Activated CD4-positive, alpha-beta T cell treated with anti-CD3 and anti-CD28 coated beads for 24 hours (primary cell): Measurements from ENCODE around the gene ATP6V0A1.

Source experiments
- DNase-seq, 2 donors: peaks; one replicate each; pipeline ENCODE4 v3.0.0-alpha.2; 2020; ENCODE audit warnings: low read depth in 2 of 2

ATP6V0A1 gene

GRCh38 chr17:42518755-42519545, 60.3 kb downstream of the ATP6V0A1 start:
- no peak for DNase-seq

- no peak for DNase-seq
Observed at GRCh38 chr17:42519546-42520491, 61.1 kb downstream of the ATP6V0A1 start.

- DNase-seq: no peak
Observed at GRCh38 chr17:42520540-42520951, 61.9 kb downstream of the ATP6V0A1 start.

GRCh38 chr17:42521036-42521435, 62.4 kb downstream of the ATP6V0A1 start:
- no peak for DNase-seq

- DNase-seq: no peak
Observed at GRCh38 chr17:42521666-42522262, 63.1 kb downstream of the ATP6V0A1 start.

GRCh38 chr17:42522263-42522790, 63.6 kb downstream of the ATP6V0A1 start:
- no peak for DNase-seq

- no peak for DNase-seq
Observed at GRCh38 chr17:42522798-42523278, 64.2 kb downstream of the ATP6V0A1 start.

- DNase-seq: no peak
Observed at GRCh38 chr17:42525221-42525620, 66.5 kb downstream of the ATP6V0A1 start.

- no peak for DNase-seq
Observed at GRCh38 chr17:42526031-42526444, 67.4 kb downstream of the ATP6V0A1 start.

- DNase-seq: no peak
Observed at GRCh38 chr17:42527932-42528331, 69.3 kb downstream of the ATP6V0A1 start.

GRCh38 chr17:42529061-42529460, 70.4 kb downstream of the ATP6V0A1 start:
- DNase-seq: no peak

- DNase-seq: no peak
Observed at GRCh38 chr17:42530952-42531454, 72.3 kb downstream of the ATP6V0A1 start.

GRCh38 chr17:42531455-42532354, 73.0 kb downstream of the ATP6V0A1 start:
- no peak for DNase-seq

- DNase-seq: no peak
Observed at GRCh38 chr17:42535155-42536047, 76.7 kb downstream of the ATP6V0A1 start.

GRCh38 chr17:42536048-42536371, 77.3 kb downstream of the ATP6V0A1 start, which contains the start of gene NAGLU:
TSS of gene NAGLU (plus strand) at chr17:42536241. CDS start at chr17:42536273, 32 bp downstream.
- peak; percentile 75 to 89 for DNase-seq

- DNase-seq: peak; percentile 61 to 66
Observed at GRCh38 chr17:42536372-42537155, 77.9 kb downstream of the ATP6V0A1 start.

GRCh38 chr17:42537156-42537805, 78.6 kb downstream of the ATP6V0A1 start:
- DNase-seq: no peak

- DNase-seq: no peak
Observed at GRCh38 chr17:42537826-42538451, 79.3 kb downstream of the ATP6V0A1 start.
